Measurements from ENCODE around the gene TGM5. TPM values are rescaled to one million over a fixed set of nuclear protein-coding genes. Genes with fewer than 3 reads are reported as not detected.

The TGM5 gene
- total and polyA plus RNA-seq, 7 donors: 0.28 TPM; not detected in 6

- peaks cover 0 to 3% (median 0%) of the 10 kb centered on the region in 4 donors for H3K9me3 ChIP-seq
- H3K36me3 ChIP-seq: no peaks in the 10 kb centered on the region
- no peak for TF ChIP-seq EP300 (IDR thresholded peaks at IDR 0.05)
- no peak for TF ChIP-seq POLR2A (IDR thresholded peaks at IDR 0.05)
- no peak for TF ChIP-seq POLR2AphosphoS5 (IDR thresholded peaks at IDR 0.05)
- TF ChIP-seq, protein P1, sequence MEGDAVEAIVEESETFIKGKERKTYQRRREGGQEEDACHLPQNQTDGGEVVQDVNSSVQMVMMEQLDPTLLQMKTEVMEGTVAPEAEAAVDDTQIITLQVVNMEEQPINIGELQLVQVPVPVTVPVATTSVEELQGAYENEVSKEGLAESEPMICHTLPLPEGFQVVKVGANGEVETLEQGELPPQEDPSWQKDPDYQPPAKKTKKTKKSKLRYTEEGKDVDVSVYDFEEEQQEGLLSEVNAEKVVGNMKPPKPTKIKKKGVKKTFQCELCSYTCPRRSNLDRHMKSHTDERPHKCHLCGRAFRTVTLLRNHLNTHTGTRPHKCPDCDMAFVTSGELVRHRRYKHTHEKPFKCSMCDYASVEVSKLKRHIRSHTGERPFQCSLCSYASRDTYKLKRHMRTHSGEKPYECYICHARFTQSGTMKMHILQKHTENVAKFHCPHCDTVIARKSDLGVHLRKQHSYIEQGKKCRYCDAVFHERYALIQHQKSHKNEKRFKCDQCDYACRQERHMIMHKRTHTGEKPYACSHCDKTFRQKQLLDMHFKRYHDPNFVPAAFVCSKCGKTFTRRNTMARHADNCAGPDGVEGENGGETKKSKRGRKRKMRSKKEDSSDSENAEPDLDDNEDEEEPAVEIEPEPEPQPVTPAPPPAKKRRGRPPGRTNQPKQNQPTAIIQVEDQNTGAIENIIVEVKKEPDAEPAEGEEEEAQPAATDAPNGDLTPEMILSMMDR (IDR thresholded peaks at IDR 0.05): no peak
- peaks cover 0 to 13% (median 5%) of the 10 kb centered on the region in 3 donors for H3K27me3 ChIP-seq
- DNase-seq: no peak
- no peak overlapping the region for H3K27ac ChIP-seq
- no peaks in the 10 kb centered on the region for H3K4me1 ChIP-seq
- WGBS, 2 donors: 58 to 81% methylated on average over 11 of the region's 11 CpGs
- intact Hi-C loops (cut with DNase I): no loop called here
- H3K4me3 ChIP-seq: no peak overlapping the region
These were observed 1.7 kb upstream of the TGM5 start for GRCh38 chr15:43268111-43269105.

GRCh38 chr15:43267439-43267838, 711 bp upstream of the TGM5 start:
- intact Hi-C loops (cut with DNase I): no loop called here
- Histone ChIP-seq H3K4me3 (no peak overlapping the region), H3K9me3 (peaks cover 0 to 3% (median 0%) of the 10 kb centered on the region in 4 donors), H3K27ac (no peak overlapping the region), H3K36me3 (no peaks in the 10 kb centered on the region), H3K27me3 (peaks cover 0 to 13% (median 5%) of the 10 kb centered on the region in 3 donors), H3K4me1 (no peaks in the 10 kb centered on the region)
- TF ChIP-seq EP300 (IDR thresholded peaks at IDR 0.05) (no peak), POLR2A (IDR thresholded peaks at IDR 0.05) (no peak)
- no peak for DNase-seq
- WGBS, 2 donors: 97 to 98% methylated on average over 2 of the region's 2 CpGs

DNA sequence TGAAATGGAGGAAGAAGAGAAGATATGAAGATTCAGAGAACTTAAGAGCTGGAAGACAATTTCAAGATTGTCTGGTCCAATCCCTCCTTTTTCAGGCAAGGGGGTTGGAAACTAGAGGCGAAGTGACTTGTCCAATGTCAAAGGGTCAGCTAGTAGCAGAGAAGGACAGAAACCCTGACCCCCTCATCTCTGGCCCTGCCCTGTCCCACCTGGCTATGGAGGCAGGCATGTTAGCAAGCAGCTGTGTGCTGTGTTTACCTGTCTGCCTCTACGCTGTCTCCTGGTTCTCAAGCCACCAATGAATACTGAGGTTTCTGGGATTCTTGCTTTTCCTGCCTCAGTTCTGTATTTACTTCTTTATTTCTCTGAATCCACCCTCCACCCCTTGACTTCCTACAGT, 342 bp downstream of the TGM5 start:
- Histone ChIP-seq H3K4me3 (no peak overlapping the region), H3K27ac (no peak overlapping the region), H3K27me3 (peaks cover 0 to 13% (median 5%) of the 10 kb centered on the region in 3 donors), H3K4me1 (no peaks in the 10 kb centered on the region), H3K9me3 (no peaks in the 10 kb centered on the region), H3K36me3 (no peaks in the 10 kb centered on the region)
- WGBS, 2 donors: 88 to 99% methylated on average over 2 of the region's 2 CpGs
- DNase-seq: no peak
- TF ChIP-seq POLR2AphosphoS5 (IDR thresholded peaks at IDR 0.05) (no peak), EP300 (IDR thresholded peaks at IDR 0.05) (no peak), POLR2A (IDR thresholded peaks at IDR 0.05) (no peak)
- TF ChIP-seq, protein P1 (IDR thresholded peaks at IDR 0.05): no peak
- intact Hi-C loops (cut with DNase I): no loop called here

- Histone ChIP-seq H3K27ac (no peak overlapping the region), H3K4me3 (no peak overlapping the region), H3K4me1 (no peaks in the 10 kb centered on the region), H3K27me3 (no peaks in the 10 kb centered on the region), H3K36me3 (no peaks in the 10 kb centered on the region), H3K9me3 (no peaks in the 10 kb centered on the region)
- intact Hi-C loops (cut with DNase I): no loop called here
- no peak for DNase-seq
- TF ChIP-seq, protein P1 (IDR thresholded peaks at IDR 0.05): no peak
- TF ChIP-seq POLR2AphosphoS5 (IDR thresholded peaks at IDR 0.05): no peak
- TF ChIP-seq POLR2A (IDR thresholded peaks at IDR 0.05): no peak
- TF ChIP-seq EP300 (IDR thresholded peaks at IDR 0.05): no peak
- WGBS, 2 donors: 91 to 92% methylated on average over 19 of the region's 19 CpGs
These were observed 6.6 kb downstream of the TGM5 start for GRCh38 chr15:43260011-43260615.

GRCh38 chr15:43258781-43259180, 7.9 kb downstream of the TGM5 start:
- 80 to 86% methylated on average over 8 of the region's 8 CpGs for WGBS, 2 donors
- Histone ChIP-seq H3K4me1 (no peaks in the 10 kb centered on the region), H3K4me3 (no peak overlapping the region), H3K36me3 (no peaks in the 10 kb centered on the region), H3K27ac (no peak overlapping the region), H3K27me3 (no peaks in the 10 kb centered on the region), H3K9me3 (no peaks in the 10 kb centered on the region)
- no peak for TF ChIP-seq POLR2A (IDR thresholded peaks at IDR 0.05)
- TF ChIP-seq, protein P1 (IDR thresholded peaks at IDR 0.05): no peak
- no peak for TF ChIP-seq POLR2AphosphoS5 (IDR thresholded peaks at IDR 0.05)
- TF ChIP-seq EP300 (IDR thresholded peaks at IDR 0.05): no peak
- DNase-seq: no peak
- intact Hi-C loops (cut with DNase I): no loop called here
